SU-DHL-6 (cell line): ENCODE results near the gene ACCSL.

Source experiments
- H2AFZ ChIP-seq: fragments of 200-600 bp; sonication (generic); 2 replicates; pipeline ENCODE4 v1.6.1; 2014; ENCODE audit warnings: low read depth, mild to moderate bottlenecking, moderate library complexity, mixed read lengths, antibody characterized with exemption, low read length; ENCODE audit not compliant: severe bottlenecking
- H3F3A ChIP-seq: fragments of 200-600 bp; shearing (Covaris generic); 2 replicates; pipeline ENCODE4 v1.6.0; 2016; ENCODE audit warnings: antibody characterized with exemption, mild to moderate bottlenecking; ENCODE audit not compliant: insufficient read depth
- H3K27ac ChIP-seq: fragments of 200-600 bp; sonication (generic); 2 replicates; pipeline ENCODE4 v1.5.1; 2016; ENCODE audit warnings: low read depth, mild to moderate bottlenecking, low read length, moderate library complexity, mixed read lengths
- H3K27me3 ChIP-seq: fragments of 200-600 bp; sonication (generic), shearing (Covaris generic); 2 replicates; pipeline ENCODE4 v1.6.0; 2014; ENCODE audit warnings: mild to moderate bottlenecking, low read length
- H3K36me3 ChIP-seq: fragments of 200-600 bp; sonication (generic); 2 replicates; pipeline ENCODE4 v1.6.1; 2014; ENCODE audit warnings: mild to moderate bottlenecking, low read length, mixed read lengths
- H3K4me2 ChIP-seq: fragments of 300-600, 200-600 bp; shearing (Covaris generic), sonication (generic); 2 replicates; pipeline ENCODE4 v1.6.0; 2014; ENCODE audit warnings: low read length, low read depth, mild to moderate bottlenecking; ENCODE audit not compliant: poor library complexity, severe bottlenecking
- H3K4me3 ChIP-seq: fragments of 200-600 bp; sonication (generic); 2 replicates; pipeline ENCODE4 v1.5.1; 2014; ENCODE audit warnings: antibody characterized with exemption, low read length, mild to moderate bottlenecking, mixed read lengths; ENCODE audit not compliant: insufficient read depth, poor library complexity, severe bottlenecking
- H3K79me2 ChIP-seq: fragments of 200-600 bp; sonication (generic); 2 replicates; pipeline ENCODE4 v1.6.1; 2014; ENCODE audit warnings: mild to moderate bottlenecking, low read length, moderate library complexity; ENCODE audit not compliant: insufficient read depth
- H3K9ac ChIP-seq: fragments of 200-600 bp; sonication (generic); 2 replicates; pipeline ENCODE4 v1.7.0; 2014; ENCODE audit warnings: mild to moderate bottlenecking, low read length
- H3K9me2 ChIP-seq: fragments of 200-600 bp; sonication (generic); replicated peaks from 2 replicates; pipeline ENCODE4 v1.6.1; 2014; ENCODE audit warnings: low read length; ENCODE audit not compliant: insufficient read depth
- H3K9me3 ChIP-seq: fragments of 200-600 bp; sonication (generic); 2 replicates; pipeline ENCODE4 v1.6.1; 2014; ENCODE audit warnings: low read length, mixed read lengths; ENCODE audit not compliant: insufficient read depth
- H4K20me1 ChIP-seq: fragments of 200-600 bp; sonication (generic); 2 replicates; pipeline ENCODE4 v1.6.1; 2014; ENCODE audit warnings: low read depth, mild to moderate bottlenecking, antibody characterized with exemption, low read length, moderate library complexity, mixed read lengths
- CTCF ChIP-seq: fragments of 200-600 bp; sonication (generic); IDR thresholded peaks from one replicate; pipeline ENCODE4 v1.5.1; 2017; ENCODE audit warnings: antibody characterized with exemption, mild to moderate bottlenecking, low read length, moderate library complexity; ENCODE audit not compliant: insufficient read depth, poor library complexity, severe bottlenecking
- EZH2phosphoT487 ChIP-seq: fragments of 200-600 bp; sonication (generic), shearing (Covaris generic); conservative IDR thresholded peaks from 2 replicates; pipeline ENCODE4 v1.6.1; 2018; ENCODE audit warnings: mild to moderate bottlenecking, antibody characterized with exemption, low read length, moderate library complexity, mixed read lengths

ACCSL gene

GRCh38 chr11:44072757-44073658 is 25.2 kb downstream of the ACCSL start:
- Histone ChIP-seq H3K9ac (no peak overlapping the region), H3K9me2 (no peaks in the 10 kb centered on the region), H3K27ac (no peak overlapping the region), H3F3A (no peaks in the 10 kb centered on the region), H4K20me1 (no peaks in the 10 kb centered on the region), H3K79me2 (no peaks in the 10 kb centered on the region), H3K4me2 (no peak overlapping the region), H3K27me3 (no peaks in the 10 kb centered on the region), H2AFZ (no peak overlapping the region), H3K36me3 (no peaks in the 10 kb centered on the region), H3K9me3 (no peaks in the 10 kb centered on the region), H3K4me3 (no peak overlapping the region)
- no peak for TF ChIP-seq EZH2phosphoT487
- no peak for TF ChIP-seq CTCF

DNA sequence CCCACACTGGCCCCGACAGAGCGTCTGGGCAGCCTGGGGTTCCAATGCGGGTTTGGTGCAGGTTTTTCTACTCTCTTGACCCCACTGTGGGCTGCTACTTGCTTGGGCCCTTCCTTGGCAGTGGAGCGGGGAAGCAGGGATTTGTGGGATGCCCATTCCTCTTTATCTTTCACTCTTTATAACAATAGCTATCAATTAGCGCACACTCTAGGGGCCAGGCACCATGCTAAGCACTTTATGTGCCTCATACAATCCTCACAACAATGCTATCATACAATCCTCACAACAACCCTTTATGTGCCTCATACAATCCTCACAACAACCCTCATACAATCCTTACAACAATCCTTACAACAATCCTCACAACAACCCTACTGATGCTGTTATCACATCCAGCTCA is 31.0 kb downstream of the ACCSL start:
- no peaks in the 10 kb centered on the region for H3K36me3 ChIP-seq

GRCh38 chr11:44079376-44079775 is 31.6 kb downstream of the ACCSL start:
- Histone ChIP-seq H3K9ac (no peak overlapping the region), H3F3A (no peaks in the 10 kb centered on the region), H3K4me2 (no peak overlapping the region), H4K20me1 (no peaks in the 10 kb centered on the region), H3K9me2 (no peaks in the 10 kb centered on the region), H3K27me3 (no peaks in the 10 kb centered on the region), H3K9me3 (no peaks in the 10 kb centered on the region), H2AFZ (no peak overlapping the region), H3K4me3 (no peak overlapping the region), H3K79me2 (no peaks in the 10 kb centered on the region), H3K27ac (no peak overlapping the region), H3K36me3 (no peaks in the 10 kb centered on the region)
- no peak for TF ChIP-seq EZH2phosphoT487
- TF ChIP-seq CTCF, result no peak

More for the DNA sequence above, 31.0 kb downstream of the ACCSL start:
- H3K9me2 ChIP-seq, result no peaks in the 10 kb centered on the region
- no peak overlapping the region for H3K4me2 ChIP-seq
- H3K79me2 ChIP-seq, result no peaks in the 10 kb centered on the region
- no peak overlapping the region for H3K27ac ChIP-seq
- H3K27me3 ChIP-seq, result no peaks in the 10 kb centered on the region
- no peak for TF ChIP-seq CTCF
- no peak for TF ChIP-seq EZH2phosphoT487
- no peaks in the 10 kb centered on the region for H3F3A ChIP-seq
- no peaks in the 10 kb centered on the region for H3K9me3 ChIP-seq
- H2AFZ ChIP-seq, result no peak overlapping the region
- H4K20me1 ChIP-seq, result no peaks in the 10 kb centered on the region
- no peak overlapping the region for H3K4me3 ChIP-seq
- H3K9ac ChIP-seq, result no peak overlapping the region
